ENCODE data around the gene FGD6.

- TF ChIP-seq CTCF (conservative IDR thresholded peaks at IDR 0.05; ENCODE audit: low read depth in 2 of 2) (peak; percentile 80 to 86), POLR2AphosphoS5 (IDR thresholded peaks at IDR 0.05; ENCODE audit: low read depth) (no peak), EZH2 (IDR thresholded peaks at IDR 0.05; ENCODE audit: low read depth, unreplicated experiment) (no peak), STAT1 (IDR thresholded peaks at IDR 0.05; ENCODE audit: unreplicated experiment) (no peak), REST (IDR thresholded peaks at IDR 0.05; ENCODE audit: unreplicated experiment) (no peak), CREB1 (CRISPR knock-in tag; IDR thresholded peaks at IDR 0.05; ENCODE audit: low read depth) (no peak), NANOG (IDR thresholded peaks at IDR 0.05; ENCODE audit: borderline replicate concordance) (no peak), EZH2phosphoT487 (IDR thresholded peaks at IDR 0.05; ENCODE audit: unreplicated experiment) (no peak), ETS1 (IDR thresholded peaks at IDR 0.05) (no peak), JUNB (IDR thresholded peaks at IDR 0.05; ENCODE audit: unreplicated experiment) (no peak)
Observed at GRCh38 chr12:95073698-95074520, 143.4 kb downstream of the FGD6 start.
